SK-N-SH treated with all-trans-retinoic acid at 6 μM for 48 hours (cell line): ENCODE data around the gene PIMREG.

Experiments used
- ATAC-seq: fragments of 200-7000 bp; cut with Tn5 transposase; 3 replicates; pipeline ENCODE4 v1.9.1; 2020; ENCODE audit warnings: mild to moderate bottlenecking, moderate library complexity
- ARNTL ChIP-seq: fragments of 450-650 bp; formaldehyde crosslinking; IDR thresholded peaks from 2 replicates; pipeline ENCODE4 v1.5.0; 2020; ENCODE audit warnings: low read depth, mild to moderate bottlenecking, moderate library complexity, borderline replicate concordance
- BACH2 ChIP-seq: fragments of 250-450 bp; sonication (Bioruptor Pico); IDR thresholded peaks from 2 replicates; pipeline ENCODE4 v1.9.0; 2021; ENCODE audit warnings: mild to moderate bottlenecking, borderline replicate concordance
- CREB5 ChIP-seq: fragments of 250-450 bp; sonication (Bioruptor Pico); IDR thresholded peaks from 2 replicates; pipeline ENCODE4 v1.5.1; 2020; ENCODE audit warnings: low read depth, mild to moderate bottlenecking, moderate library complexity
- CSDC2 ChIP-seq: fragments of 250-450 bp; sonication (Bioruptor Pico); IDR thresholded peaks from 2 replicates; pipeline ENCODE4 v1.5.0; 2020; ENCODE audit warnings: mild to moderate bottlenecking, moderate library complexity
- CSRNP3 ChIP-seq: fragments of 250-450 bp; sonication (Bioruptor Pico); IDR thresholded peaks from 2 replicates; pipeline ENCODE4 v1.5.1; 2021; ENCODE audit warnings: mild to moderate bottlenecking, moderate library complexity
- ESRRG ChIP-seq: fragments of 250-450 bp; sonication (Bioruptor Pico); IDR thresholded peaks from 2 replicates; pipeline ENCODE4 v1.6.1; 2021; ENCODE audit warnings: mild to moderate bottlenecking
- GLIS3 ChIP-seq: fragments of 250-450 bp; sonication (Bioruptor Pico); IDR thresholded peaks from 2 replicates; pipeline ENCODE4 v1.5.0; 2020; ENCODE audit warnings: mild to moderate bottlenecking, moderate library complexity
- ISL1 ChIP-seq: fragments of 250-450 bp; sonication (Bioruptor Pico); IDR thresholded peaks from 2 replicates; pipeline ENCODE4 v2.1.2; 2022; ENCODE audit warnings: mild to moderate bottlenecking, moderate library complexity
- OSR1 ChIP-seq: fragments of 250-450 bp; sonication (Bioruptor Pico); IDR thresholded peaks from 2 replicates; pipeline ENCODE4 v1.8.0; 2022; ENCODE audit warnings: moderate library complexity, mild to moderate bottlenecking, inconsistent platforms
- POU6F1 ChIP-seq: fragments of 250-450 bp; sonication (Bioruptor Pico); IDR thresholded peaks from 2 replicates; pipeline ENCODE4 v1.8.0; 2021; ENCODE audit warnings: low read depth, mild to moderate bottlenecking, moderate library complexity, borderline replicate concordance
- PPARA ChIP-seq: fragments of 250-450 bp; sonication (Bioruptor Pico); IDR thresholded peaks from 2 replicates; pipeline ENCODE4 v1.5.0; 2020; ENCODE audit warnings: mild to moderate bottlenecking, borderline replicate concordance
- RARB ChIP-seq: fragments of 250-450 bp; sonication (Bioruptor Pico); IDR thresholded peaks from 2 replicates; pipeline ENCODE4 v1.8.0; 2021; ENCODE audit warnings: mild to moderate bottlenecking, moderate library complexity
- TCF4 ChIP-seq: fragments of 250-450 bp; sonication (Bioruptor Pico); IDR thresholded peaks from 2 replicates; pipeline ENCODE4 v1.8.0; 2021; ENCODE audit warnings: mild to moderate bottlenecking, moderate library complexity, borderline replicate concordance
- TOX ChIP-seq: fragments of 250-450 bp; sonication (Bioruptor Pico); IDR thresholded peaks from 2 replicates; pipeline ENCODE4 v1.8.0; 2021; ENCODE audit warnings: mild to moderate bottlenecking, moderate library complexity, borderline replicate concordance
- TSHZ2 ChIP-seq: fragments of 250-450 bp; sonication (Bioruptor Pico); IDR thresholded peaks from 2 replicates; pipeline ENCODE4 v1.5.0; 2020; ENCODE audit warnings: mild to moderate bottlenecking, moderate library complexity
- ZC3H10 ChIP-seq: fragments of 250-450 bp; sonication (Bioruptor Pico); IDR thresholded peaks from 2 replicates; pipeline ENCODE4 v1.5.1; 2021; ENCODE audit warnings: mild to moderate bottlenecking, moderate library complexity
- ZFP3 ChIP-seq: fragments of 250-450 bp; sonication (Bioruptor Pico); IDR thresholded peaks from 2 replicates; pipeline ENCODE4 v1.5.0; 2020; ENCODE audit warnings: mild to moderate bottlenecking, moderate library complexity
- ZFP30 ChIP-seq: fragments of 450-650 bp; formaldehyde crosslinking; IDR thresholded peaks from 2 replicates; pipeline ENCODE4 v1.5.0; 2022; ENCODE audit warnings: mild to moderate bottlenecking, moderate library complexity
- ZNF565 ChIP-seq: fragments of 450-650 bp; formaldehyde crosslinking; conservative IDR thresholded peaks from 2 replicates; pipeline ENCODE4 v1.5.0; 2020; ENCODE audit warnings: low read depth, mild to moderate bottlenecking, moderate library complexity
- ZNF70 ChIP-seq: fragments of 450-650 bp; formaldehyde crosslinking; IDR thresholded peaks from 2 replicates; pipeline ENCODE4 v1.5.0; 2020; ENCODE audit warnings: mild to moderate bottlenecking, moderate library complexity
- ZNF8 ChIP-seq: fragments of 450-650 bp; formaldehyde crosslinking; IDR thresholded peaks from 2 replicates; pipeline ENCODE4 v1.5.0; 2020; ENCODE audit warnings: mild to moderate bottlenecking, moderate library complexity

Gene PIMREG

GRCh38 chr17:6470146-6470718 is 26.0 kb downstream of the PIMREG start:
- no peak for ATAC-seq
- TF ChIP-seq TOX (CRISPR knock-in tag), result no peak
- TF ChIP-seq POU6F1 (CRISPR knock-in tag), result no peak
- no peak for TF ChIP-seq ZNF70 (CRISPR knock-in tag)
- no peak for TF ChIP-seq ZFP30 (CRISPR knock-in tag)
- TF ChIP-seq TSHZ2 (CRISPR knock-in tag), result no peak
- no peak for TF ChIP-seq CSRNP3 (CRISPR knock-in tag)
- TF ChIP-seq ARNTL (CRISPR knock-in tag), result no peak
- TF ChIP-seq OSR1 (CRISPR knock-in tag), result no peak
- TF ChIP-seq ZNF565, result no peak
- no peak for TF ChIP-seq TCF4
- no peak for TF ChIP-seq PPARA

GRCh38 chr17:6470751-6471521 is 26.7 kb downstream of the PIMREG start:
- TF ChIP-seq CSRNP3 (CRISPR knock-in tag) (no peak), ISL1 (CRISPR knock-in tag) (no peak), TCF4 (no peak), CREB5 (CRISPR knock-in tag) (no peak), ZNF8 (CRISPR knock-in tag) (no peak), BACH2 (CRISPR knock-in tag) (no peak), GLIS3 (CRISPR knock-in tag) (no peak), RARB (no peak)
- peak; percentile 27 for ATAC-seq

- peak; percentile 61 for ATAC-seq
- TF ChIP-seq CSDC2 (CRISPR knock-in tag), result no peak
- TF ChIP-seq RARB, result no peak
- TF ChIP-seq PPARA, result no peak
- TF ChIP-seq ZNF70 (CRISPR knock-in tag), result no peak
- TF ChIP-seq ESRRG (CRISPR knock-in tag), result no peak
- no peak for TF ChIP-seq CSRNP3 (CRISPR knock-in tag)
- no peak for TF ChIP-seq CREB5 (CRISPR knock-in tag)
- TF ChIP-seq BACH2 (CRISPR knock-in tag), result no peak
- TF ChIP-seq ZC3H10, result no peak
- TF ChIP-seq POU6F1 (CRISPR knock-in tag), result no peak
- TF ChIP-seq ZFP3 (CRISPR knock-in tag), result no peak
Measured at GRCh38 chr17:6471531-6472465, 27.5 kb downstream of the PIMREG start.
